Omental fat pad (tissue), 4 donors: ENCODE results near the gene SLAMF7. TPM values are rescaled to one million over a fixed set of nuclear protein-coding genes. Genes with fewer than 3 reads are reported as not detected.
"Not testable (repeated sequence)": the region's sequence is repeated elsewhere in the genome, so short reads cannot be mapped to it uniquely, and the experiment has no call there.

Experiments
- ATAC-seq: fragments of 150-250 bp; one replicate; pipeline ENCODE4 v1.9.1; 2016; ENCODE audit warnings: mild to moderate bottlenecking, moderate library complexity; ENCODE audit not compliant: low FRiP score
- DNase-seq: peaks from one replicate; pipeline ENCODE4 v3.0.0-alpha.2; 2019; ENCODE audit warnings: low spot score
- CTCF ChIP-seq, 3 donors: fragments of 450-650 bp; IDR thresholded peaks; one replicate each; pipeline ENCODE4 v1.5.1; 2016 to 2017; ENCODE audit warnings: antibody characterized with exemption in 3 of 3, mild to moderate bottlenecking in 3 of 3, moderate library complexity in 2 of 3
- total RNA-seq, 4 donors: library from RNA; depleted of rRNA; stranded (reverse); fragments of >200 nt; gene quantifications; one replicate each; pipeline ENCODE4 v1.1.0, GENCODE V29; 2016

SLAMF7 gene
- total RNA-seq, 4 donors from 2014 or later = 1.1 to 3.2 (median 1.7) TPM

- DNase-seq = no peak
- TF ChIP-seq CTCF (IDR thresholded peaks at IDR 0.05) = no peak
- ATAC-seq = no peak
Measured at GRCh38 chr1:160711602-160712311, 27.3 kb upstream of the SLAMF7 start, which contains the start of gene CD48. CD48 (minus strand) TSS chr1:160711822; CDS start chr1:160711763, 59 bp downstream.

- not testable (repeated sequence) for ATAC-seq, DNase-seq
Measured at GRCh38 chr1:160712525-160713080, 26.4 kb upstream of the SLAMF7 start.

- TF ChIP-seq CTCF (IDR thresholded peaks at IDR 0.05) = no peak
- DNase-seq (no peak), ATAC-seq (no peak)
Measured at GRCh38 chr1:160713161-160713560, 25.9 kb upstream of the SLAMF7 start.

- not testable (repeated sequence) for DNase-seq, ATAC-seq
Measured at GRCh38 chr1:160714034-160714648, 24.9 kb upstream of the SLAMF7 start.

GRCh38 chr1:160716013-160716412, 23.0 kb upstream of the SLAMF7 start:
- TF ChIP-seq CTCF (IDR thresholded peaks at IDR 0.05) = no peak
- ATAC-seq (no peak), DNase-seq (no peak)

GRCh38 chr1:160717306-160717705, 21.7 kb upstream of the SLAMF7 start:
- ATAC-seq = no peak
- no peak for DNase-seq
- TF ChIP-seq CTCF (IDR thresholded peaks at IDR 0.05) = no peak

GRCh38 chr1:160718210-160718609, 20.8 kb upstream of the SLAMF7 start:
- ATAC-seq (no peak), DNase-seq (no peak)
- no peak for TF ChIP-seq CTCF (IDR thresholded peaks at IDR 0.05)
